Endothelial cell of umbilical vein (primary cell): ENCODE data around the gene HSP90AB1.

ENCODE experiments used
- EZH2 ChIP-seq: IDR thresholded peaks from 2 replicates; pipeline ENCODE4 v1.6.1; 2012; ENCODE audit warnings: borderline replicate concordance, low read depth, mild to moderate bottlenecking, moderate library complexity, low read length, inconsistent platforms; ENCODE audit not compliant: severe bottlenecking
- FOS ChIP-seq: IDR thresholded peaks from 2 replicates; pipeline ENCODE4 v1.6.1; 2011; ENCODE audit warnings: mild to moderate bottlenecking, low read length, moderate library complexity, borderline replicate concordance; ENCODE audit not compliant: insufficient read depth
- GATA2 ChIP-seq: IDR thresholded peaks from 2 replicates; pipeline ENCODE4 v1.7.0; 2011; ENCODE audit warnings: low read depth, mild to moderate bottlenecking, moderate library complexity, mixed read lengths, low read length; ENCODE audit not compliant: insufficient read length, insufficient read depth
- JUN ChIP-seq: IDR thresholded peaks from 2 replicates; pipeline ENCODE4 v1.6.1; 2011; ENCODE audit warnings: borderline replicate concordance, low read depth; ENCODE audit not compliant: insufficient read length, insufficient read depth
- MAX ChIP-seq: IDR thresholded peaks from 2 replicates; pipeline ENCODE4 v1.6.1; 2011; ENCODE audit not compliant: insufficient read depth, insufficient read length
- POLR2A ChIP-seq: IDR thresholded peaks from 2 replicates; pipeline ENCODE4 v1.6.1; 2012; ENCODE audit warnings: low read depth, mild to moderate bottlenecking, control low read depth, low read length
- POLR2AphosphoS5 ChIP-seq: IDR thresholded peaks from 2 replicates; pipeline ENCODE4 v1.6.1; 2012; ENCODE audit warnings: low read depth, mild to moderate bottlenecking, control low read depth, low read length, moderate library complexity; ENCODE audit not compliant: insufficient read depth
- TF ChIP-seq, protein P1 (sequence below), 2 donors: IDR thresholded peaks; 1 replicate in 1 of 2; 2 replicates in 1 of 2; pipeline ENCODE4 v1.5.1; 2011; ENCODE audit warnings: low read length in 2 of 2, mild to moderate bottlenecking in 2 of 2, moderate library complexity in 2 of 2, control low read depth in 1 of 2, inconsistent platforms in 1 of 2, low read depth in 1 of 2; ENCODE audit not compliant: insufficient read depth in 1 of 2; ENCODE audit errors: extremely low read depth in 1 of 2

DNA sequence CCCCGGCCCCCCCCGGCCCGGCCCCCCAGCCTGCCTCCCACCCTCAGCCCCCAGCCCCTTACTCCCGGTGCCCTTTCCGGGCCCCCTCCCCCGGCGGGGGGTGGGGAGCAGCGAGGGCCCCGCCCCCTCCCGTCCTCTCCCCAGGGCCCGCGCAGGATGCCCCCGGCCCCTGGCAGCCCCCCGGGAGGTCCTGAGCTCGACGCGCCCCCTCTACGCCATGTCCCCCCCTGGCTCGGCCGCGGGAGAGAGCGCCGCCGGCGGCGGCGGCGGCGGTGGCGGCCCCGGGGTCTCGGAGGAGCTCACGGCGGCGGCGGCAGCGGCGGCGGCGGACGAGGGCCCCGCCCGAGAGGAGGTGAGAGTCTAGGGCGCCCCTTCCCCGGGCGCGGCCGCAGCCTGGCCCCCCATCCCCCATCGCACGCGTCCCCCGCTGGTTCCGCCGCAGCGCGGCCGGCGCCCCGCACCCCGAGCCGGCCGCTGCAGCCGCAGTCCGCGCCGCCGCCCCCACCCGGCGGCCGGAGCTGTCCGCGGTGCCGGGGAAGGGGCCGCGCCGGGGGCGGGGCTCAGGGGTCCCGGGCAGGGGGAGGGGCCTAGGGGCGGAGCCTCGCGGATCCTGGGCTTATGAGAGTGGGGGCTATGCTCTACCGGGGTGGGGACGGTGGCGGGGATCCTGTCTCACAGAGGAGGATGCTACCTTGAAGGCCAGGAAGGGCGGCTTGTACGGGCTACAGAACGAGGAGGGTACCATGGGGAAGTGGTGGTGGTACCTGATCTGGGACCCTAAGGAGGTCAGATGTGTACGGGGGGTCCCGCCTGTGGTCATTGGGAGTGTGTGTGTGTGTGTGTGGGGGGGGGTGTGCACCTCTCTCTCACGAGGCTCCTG lies 23.9 kb downstream of the HSP90AB1 start:
- TF ChIP-seq, protein P1, sequence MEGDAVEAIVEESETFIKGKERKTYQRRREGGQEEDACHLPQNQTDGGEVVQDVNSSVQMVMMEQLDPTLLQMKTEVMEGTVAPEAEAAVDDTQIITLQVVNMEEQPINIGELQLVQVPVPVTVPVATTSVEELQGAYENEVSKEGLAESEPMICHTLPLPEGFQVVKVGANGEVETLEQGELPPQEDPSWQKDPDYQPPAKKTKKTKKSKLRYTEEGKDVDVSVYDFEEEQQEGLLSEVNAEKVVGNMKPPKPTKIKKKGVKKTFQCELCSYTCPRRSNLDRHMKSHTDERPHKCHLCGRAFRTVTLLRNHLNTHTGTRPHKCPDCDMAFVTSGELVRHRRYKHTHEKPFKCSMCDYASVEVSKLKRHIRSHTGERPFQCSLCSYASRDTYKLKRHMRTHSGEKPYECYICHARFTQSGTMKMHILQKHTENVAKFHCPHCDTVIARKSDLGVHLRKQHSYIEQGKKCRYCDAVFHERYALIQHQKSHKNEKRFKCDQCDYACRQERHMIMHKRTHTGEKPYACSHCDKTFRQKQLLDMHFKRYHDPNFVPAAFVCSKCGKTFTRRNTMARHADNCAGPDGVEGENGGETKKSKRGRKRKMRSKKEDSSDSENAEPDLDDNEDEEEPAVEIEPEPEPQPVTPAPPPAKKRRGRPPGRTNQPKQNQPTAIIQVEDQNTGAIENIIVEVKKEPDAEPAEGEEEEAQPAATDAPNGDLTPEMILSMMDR (IDR thresholded peaks at IDR 0.05; ENCODE audit: extremely low read depth in 1 of 2, insufficient read depth in 1 of 2, low read depth in 1 of 2, low read length in 2 of 2): no peak
- TF ChIP-seq POLR2AphosphoS5 (no peak), POLR2A (no peak), FOS (no peak), EZH2 (peak; percentile 75), MAX (no peak), JUN (no peak), GATA2 (no peak)
